ENCODE measurements around the gene XYLT1. TPM values are rescaled to one million over a fixed set of nuclear protein-coding genes. Genes with fewer than 3 reads are reported as not detected.
A peak's percentile ranks its signal among the peaks of the same experiment; 100 is the strongest.
"Not testable (repeated sequence)": the region's sequence is repeated elsewhere in the genome, so short reads cannot be mapped to it uniquely, and the experiment has no call there.

The XYLT1 gene
- total RNA-seq, 1 experiment from 2014 or later: 7.5 TPM

DNA sequence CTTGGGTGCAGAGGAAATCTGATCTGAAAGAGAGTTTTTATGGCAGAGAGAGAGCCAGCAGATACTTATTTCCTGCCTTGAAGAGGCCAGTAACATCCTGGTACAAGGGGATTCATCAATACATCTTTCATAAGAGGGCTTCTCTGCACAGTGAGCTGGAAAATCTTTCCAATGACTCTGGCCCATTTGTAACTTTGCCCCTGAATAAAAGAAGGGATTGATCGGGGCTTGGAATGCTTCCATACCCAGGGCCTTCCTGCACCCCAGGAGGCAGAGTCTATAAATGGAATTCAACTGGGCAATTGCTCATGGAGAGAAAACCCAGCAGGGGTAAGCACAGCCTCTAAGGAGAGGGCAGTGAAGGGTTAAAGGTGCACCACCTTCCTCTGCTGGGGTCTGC lies 163.3 kb downstream of the XYLT1 start:
- no TSS peak for BruUV-seq (replicated peaks)
- intact Hi-C loops (cut with micrococcal nuclease; ENCODE audit: unreplicated experiment): no loop called here
- Mint-ChIP-seq H3K4me1 (ENCODE audit: low read depth, unreplicated experiment) (peaks cover 53% of the 10 kb centered on the region), H3K27ac (ENCODE audit: unreplicated experiment) (no peak overlapping the region), H3K4me3 (ENCODE audit: low read depth, unreplicated experiment) (no peak overlapping the region), H3K9me3 (ENCODE audit: low read depth, unreplicated experiment) (no peaks in the 10 kb centered on the region), H3K36me3 (ENCODE audit: insufficient read depth, unreplicated experiment) (peaks cover 15% of the 10 kb centered on the region), H3K27me3 (ENCODE audit: unreplicated experiment) (no peaks in the 10 kb centered on the region)
- CTCF ChIA-PET: no interaction called here
- TF ChIP-seq, protein P1, sequence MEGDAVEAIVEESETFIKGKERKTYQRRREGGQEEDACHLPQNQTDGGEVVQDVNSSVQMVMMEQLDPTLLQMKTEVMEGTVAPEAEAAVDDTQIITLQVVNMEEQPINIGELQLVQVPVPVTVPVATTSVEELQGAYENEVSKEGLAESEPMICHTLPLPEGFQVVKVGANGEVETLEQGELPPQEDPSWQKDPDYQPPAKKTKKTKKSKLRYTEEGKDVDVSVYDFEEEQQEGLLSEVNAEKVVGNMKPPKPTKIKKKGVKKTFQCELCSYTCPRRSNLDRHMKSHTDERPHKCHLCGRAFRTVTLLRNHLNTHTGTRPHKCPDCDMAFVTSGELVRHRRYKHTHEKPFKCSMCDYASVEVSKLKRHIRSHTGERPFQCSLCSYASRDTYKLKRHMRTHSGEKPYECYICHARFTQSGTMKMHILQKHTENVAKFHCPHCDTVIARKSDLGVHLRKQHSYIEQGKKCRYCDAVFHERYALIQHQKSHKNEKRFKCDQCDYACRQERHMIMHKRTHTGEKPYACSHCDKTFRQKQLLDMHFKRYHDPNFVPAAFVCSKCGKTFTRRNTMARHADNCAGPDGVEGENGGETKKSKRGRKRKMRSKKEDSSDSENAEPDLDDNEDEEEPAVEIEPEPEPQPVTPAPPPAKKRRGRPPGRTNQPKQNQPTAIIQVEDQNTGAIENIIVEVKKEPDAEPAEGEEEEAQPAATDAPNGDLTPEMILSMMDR (IDR thresholded peaks at IDR 0.05; ENCODE audit: unreplicated experiment): no peak
- no peak for DNase-seq

DNA sequence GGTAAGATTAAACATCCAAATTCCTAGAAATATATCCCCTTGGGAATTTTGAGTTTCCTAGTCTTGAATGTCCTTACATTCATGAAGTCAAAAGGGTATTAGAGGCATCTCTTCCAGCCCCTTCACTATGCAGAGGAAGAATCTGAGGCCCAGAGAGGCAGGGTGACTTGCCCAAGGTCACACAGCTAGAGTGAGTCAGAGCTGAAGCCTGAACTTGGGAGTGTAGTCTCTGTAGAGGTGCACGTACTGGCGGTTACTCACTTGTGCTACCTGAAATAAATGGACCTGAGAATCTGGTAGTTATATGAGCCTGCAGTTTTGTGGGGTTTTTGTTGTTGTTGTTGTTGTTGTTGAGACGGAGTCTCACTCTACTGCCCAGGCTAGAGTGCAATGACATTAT lies 164.0 kb downstream of the XYLT1 start:
- H3K27ac Mint-ChIP-seq (ENCODE audit: unreplicated experiment): no peak overlapping the region
- H3K9me3 Mint-ChIP-seq (ENCODE audit: low read depth, unreplicated experiment): no peaks in the 10 kb centered on the region
- peaks cover 15% of the 10 kb centered on the region for H3K36me3 Mint-ChIP-seq (ENCODE audit: insufficient read depth, unreplicated experiment)
- no peak for DNase-seq
- no peaks in the 10 kb centered on the region for H3K27me3 Mint-ChIP-seq (ENCODE audit: unreplicated experiment)
- no TSS peak for BruUV-seq (replicated peaks)
- no peak overlapping the region for H3K4me3 Mint-ChIP-seq (ENCODE audit: low read depth, unreplicated experiment)
- CTCF ChIA-PET: interaction anchor here (0.7 kb wide), 1 partner anchor 8 kb away, joined by 3 read pairs; no protein-coding TSS in a partner anchor
- H3K4me1 Mint-ChIP-seq (ENCODE audit: low read depth, unreplicated experiment): peaks cover 48% of the 10 kb centered on the region
- intact Hi-C loops (cut with micrococcal nuclease; ENCODE audit: unreplicated experiment): no loop called here
- TF ChIP-seq, protein P1 (IDR thresholded peaks at IDR 0.05; ENCODE audit: unreplicated experiment): no peak

DNA sequence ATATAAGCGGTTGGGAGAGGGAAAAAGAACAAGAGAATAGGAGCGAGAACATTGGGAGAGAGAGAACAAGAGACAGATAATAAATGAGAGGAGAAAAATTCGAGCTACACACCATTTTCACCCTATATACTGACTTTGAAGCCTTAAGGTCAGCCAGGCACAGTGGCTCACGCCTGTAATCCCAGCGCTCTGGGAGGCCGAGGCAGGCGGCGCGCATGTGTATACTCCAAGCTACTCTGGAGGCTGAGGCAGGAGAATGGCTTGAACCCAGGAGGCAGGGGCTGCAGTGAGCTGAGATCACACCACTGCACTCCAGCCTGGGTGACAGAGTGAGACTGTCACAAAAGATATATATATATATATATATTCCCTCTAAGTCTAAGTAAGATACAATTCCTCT lies 164.5 kb downstream of the XYLT1 start:
- intact Hi-C loops (cut with micrococcal nuclease; ENCODE audit: unreplicated experiment); DNase-seq; CTCF ChIA-PET; H3K4me3 Mint-ChIP-seq (ENCODE audit: low read depth, unreplicated experiment); H3K27me3 Mint-ChIP-seq (ENCODE audit: unreplicated experiment); H3K9me3 Mint-ChIP-seq (ENCODE audit: low read depth, unreplicated experiment); BruUV-seq (replicated peaks): not testable (repeated sequence)
- H3K36me3 Mint-ChIP-seq (ENCODE audit: insufficient read depth, unreplicated experiment): peaks cover 15% of the 10 kb centered on the region
- H3K27ac Mint-ChIP-seq (ENCODE audit: unreplicated experiment): peak overlapping the region; percentile 43
- H3K4me1 Mint-ChIP-seq (ENCODE audit: low read depth, unreplicated experiment): peaks cover 43% of the 10 kb centered on the region

DNA sequence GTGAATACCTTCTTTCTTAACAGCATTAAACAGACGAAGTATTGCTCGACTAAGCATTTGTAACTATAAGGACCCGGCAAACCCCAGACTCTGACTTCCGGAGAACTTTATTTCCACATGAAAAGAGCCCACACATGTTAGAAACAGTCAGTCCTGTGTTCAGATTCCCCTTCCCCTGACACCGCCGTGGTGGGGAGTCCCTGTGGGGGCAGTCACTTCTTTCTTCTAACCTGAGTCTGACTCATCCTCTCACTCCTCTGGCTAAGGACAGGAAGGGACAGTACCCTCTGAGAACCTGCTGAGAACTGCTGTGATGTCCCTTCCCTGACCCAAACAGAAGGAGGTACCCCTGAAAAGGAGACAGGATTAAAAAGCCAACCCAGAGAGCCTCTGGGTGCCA lies 165.1 kb downstream of the XYLT1 start:
- CTCF ChIA-PET: no interaction called here
- peak overlapping the region; percentile 43 for H3K27ac Mint-ChIP-seq (ENCODE audit: unreplicated experiment)

More for the DNA sequence above, 165.1 kb downstream of the XYLT1 start:
- Mint-ChIP-seq H3K36me3 (ENCODE audit: insufficient read depth, unreplicated experiment) (peaks cover 15% of the 10 kb centered on the region), H3K4me1 (ENCODE audit: low read depth, unreplicated experiment) (peaks cover 43% of the 10 kb centered on the region), H3K4me3 (ENCODE audit: low read depth, unreplicated experiment) (no peak overlapping the region), H3K9me3 (ENCODE audit: low read depth, unreplicated experiment) (no peaks in the 10 kb centered on the region), H3K27me3 (ENCODE audit: unreplicated experiment) (no peaks in the 10 kb centered on the region)
- peak; percentile 8 for DNase-seq
- intact Hi-C loops (cut with micrococcal nuclease; ENCODE audit: unreplicated experiment): loop anchor here (2.0 kb wide), 2 partner anchors 91 to 163 kb away; no protein-coding TSS in a partner anchor
- TF ChIP-seq, protein P1 (IDR thresholded peaks at IDR 0.05; ENCODE audit: unreplicated experiment): no peak
- no TSS peak for BruUV-seq (replicated peaks)
